ACC112 (cell line): ENCODE results near the gene F8.

Experiments
- H2AFZ ChIP-seq: fragments of 200-600 bp; sonication (generic); one replicate; pipeline ENCODE4 v1.6.0; 2017; ENCODE audit warnings: antibody characterized with exemption, low read length; ENCODE audit not compliant: unreplicated experiment
- H3K27ac ChIP-seq: fragments of 200-600 bp; sonication (generic); 2 replicates; pipeline ENCODE4 v1.5.1; 2014; ENCODE audit warnings: low read depth, mild to moderate bottlenecking, antibody characterized with exemption, low read length, moderate library complexity
- H3K27me3 ChIP-seq: fragments of 200-600 bp; sonication (generic); 2 replicates; pipeline ENCODE4 v1.6.1; 2014; ENCODE audit warnings: mild to moderate bottlenecking, antibody characterized with exemption, low read length, moderate library complexity, mixed read lengths; ENCODE audit not compliant: insufficient read depth
- H3K36me3 ChIP-seq: fragments of 200-600 bp; sonication (generic); 2 replicates; pipeline ENCODE4 v1.6.1; 2016; ENCODE audit warnings: mild to moderate bottlenecking, antibody characterized with exemption, low read length, moderate library complexity, mixed read lengths; ENCODE audit not compliant: insufficient read depth
- H3K4me1 ChIP-seq: fragments of 200-600 bp; sonication (generic); one replicate; pipeline ENCODE4 v1.6.1; 2016; ENCODE audit warnings: low read length, mixed read lengths; ENCODE audit not compliant: insufficient read depth, unreplicated experiment, control insufficient read depth
- H3K4me3 ChIP-seq: fragments of 200-600 bp; sonication (generic); 2 replicates; pipeline ENCODE4 v1.5.1; 2014; ENCODE audit warnings: mild to moderate bottlenecking, low read depth, low read length
- H3K79me2 ChIP-seq: fragments of 200-600 bp; sonication (generic); one replicate; pipeline ENCODE4 v1.6.0; 2016; ENCODE audit warnings: low read length; ENCODE audit not compliant: control insufficient read depth, unreplicated experiment, insufficient read depth

F8 gene

GRCh38 chrX:155056877-155057792 lies 34.6 kb upstream of the F8 start:
- H3K27ac ChIP-seq: no peak overlapping the region
- no peaks in the 10 kb centered on the region; the same call in 1 of the 2 replicates for H3K36me3 ChIP-seq
- H3K27me3 ChIP-seq: no peaks in the 10 kb centered on the region
- no peaks in the 10 kb centered on the region for H3K79me2 ChIP-seq
- H3K4me1 ChIP-seq: peaks cover 4% of the 10 kb centered on the region
- H3K4me3 ChIP-seq: 0 out of 2 replicates have a peak overlapping the region, but pooled peaks have one; percentile 55
- no peak overlapping the region for H2AFZ ChIP-seq

GRCh38 chrX:155056471-155056870 lies 33.9 kb upstream of the F8 start:
- Histone ChIP-seq H3K4me3 (no peak overlapping the region), H3K27me3 (no peaks in the 10 kb centered on the region), H2AFZ (no peak overlapping the region), H3K27ac (no peak overlapping the region), H3K4me1 (peaks cover 4% of the 10 kb centered on the region), H3K36me3 (no peaks in the 10 kb centered on the region; the same call in 1 of the 2 replicates), H3K79me2 (no peaks in the 10 kb centered on the region)

DNA sequence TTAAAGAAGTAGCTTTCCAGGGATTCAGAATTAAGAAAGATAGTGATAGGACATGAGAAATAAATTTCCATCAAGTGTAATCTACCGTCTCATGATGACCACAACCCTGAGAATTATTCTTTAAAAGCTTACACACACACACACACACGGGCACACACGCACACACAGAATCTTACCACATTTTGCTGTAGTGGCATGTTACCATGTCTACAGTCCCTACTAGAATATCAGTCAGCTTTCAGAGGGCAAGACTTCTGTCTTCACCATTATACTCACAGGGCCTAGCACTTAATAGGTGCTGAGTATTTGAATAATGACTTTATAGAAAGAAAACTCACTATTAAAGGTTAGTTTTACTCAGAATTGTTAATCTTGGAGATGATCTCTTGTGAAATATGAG lies 33.0 kb upstream of the F8 start:
- no peaks in the 10 kb centered on the region for H3K79me2 ChIP-seq
- no peaks in the 10 kb centered on the region; the same call in 1 of the 2 replicates for H3K36me3 ChIP-seq
- no peak overlapping the region for H2AFZ ChIP-seq
- H3K27me3 ChIP-seq: no peaks in the 10 kb centered on the region
- no peak overlapping the region for H3K4me3 ChIP-seq
- H3K27ac ChIP-seq: no peak overlapping the region
- peaks cover 4% of the 10 kb centered on the region for H3K4me1 ChIP-seq

- no peaks in the 10 kb centered on the region for H3K36me3 ChIP-seq
- H3K4me1 ChIP-seq: peaks cover 4% of the 10 kb centered on the region
- H3K4me3 ChIP-seq: no peak overlapping the region
- H3K27me3 ChIP-seq: no peaks in the 10 kb centered on the region
- no peak overlapping the region for H3K27ac ChIP-seq
- H3K79me2 ChIP-seq: no peaks in the 10 kb centered on the region
- no peak overlapping the region for H2AFZ ChIP-seq
Measured at GRCh38 chrX:155054255-155054654, 31.7 kb upstream of the F8 start.

GRCh38 chrX:155053656-155054055 lies 31.1 kb upstream of the F8 start:
- peaks cover 4% of the 10 kb centered on the region for H3K4me1 ChIP-seq
- H3K36me3 ChIP-seq: no peaks in the 10 kb centered on the region
- no peak overlapping the region for H2AFZ ChIP-seq
- no peaks in the 10 kb centered on the region for H3K27me3 ChIP-seq
- H3K27ac ChIP-seq: no peak overlapping the region
- no peak overlapping the region for H3K4me3 ChIP-seq
- no peaks in the 10 kb centered on the region for H3K79me2 ChIP-seq

GRCh38 chrX:155052738-155053498 lies 30.4 kb upstream of the F8 start:
- H2AFZ ChIP-seq: no peak overlapping the region
- H3K4me1 ChIP-seq: peaks cover 4% of the 10 kb centered on the region
- H3K27me3 ChIP-seq: no peaks in the 10 kb centered on the region
- no peaks in the 10 kb centered on the region for H3K79me2 ChIP-seq
- H3K36me3 ChIP-seq: no peaks in the 10 kb centered on the region
- H3K4me3 ChIP-seq: no peak overlapping the region
- H3K27ac ChIP-seq: no peak overlapping the region

DNA sequence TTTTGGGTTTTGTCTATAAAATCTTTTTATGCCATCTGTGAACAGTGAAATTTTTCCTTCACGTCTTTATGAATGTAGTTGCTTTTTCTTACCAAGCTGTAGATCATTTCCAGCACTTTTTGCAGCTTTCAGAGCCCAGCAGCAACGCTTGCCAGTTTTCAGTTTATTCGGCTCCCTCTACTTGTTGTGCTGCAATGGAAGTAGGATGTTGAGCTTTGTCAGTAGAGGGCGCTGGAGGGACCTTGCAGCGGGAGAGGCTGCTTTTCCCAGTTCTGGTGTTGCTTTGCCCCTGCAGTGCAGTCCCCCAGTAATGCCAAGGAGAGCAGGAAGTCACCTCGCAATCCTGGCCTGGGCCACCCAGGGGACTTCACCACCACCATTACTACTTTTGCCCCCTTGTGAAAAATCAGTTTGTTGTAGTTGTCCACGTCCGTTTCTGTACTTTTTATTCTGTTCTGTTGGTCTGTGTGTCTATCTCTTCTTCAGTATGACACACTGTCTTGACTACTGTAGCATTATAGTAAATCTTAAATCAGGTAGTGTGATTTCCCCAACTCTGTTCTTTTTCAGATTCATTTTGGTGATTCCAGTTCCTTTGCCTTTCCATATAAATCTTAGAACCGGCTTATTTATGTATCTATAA lies 26.6 kb upstream of the F8 start:
- no peaks in the 10 kb centered on the region for H3K36me3 ChIP-seq
- no peaks in the 10 kb centered on the region for H3K27me3 ChIP-seq
- H3K4me1 ChIP-seq: no peaks in the 10 kb centered on the region
- H2AFZ ChIP-seq: no peak overlapping the region
- no peak overlapping the region for H3K27ac ChIP-seq
- H3K79me2 ChIP-seq: no peaks in the 10 kb centered on the region
- no peak overlapping the region for H3K4me3 ChIP-seq

- no peak overlapping the region for H3K27ac ChIP-seq
- no peaks in the 10 kb centered on the region for H3K36me3 ChIP-seq
- H3K27me3 ChIP-seq: no peaks in the 10 kb centered on the region
- H3K79me2 ChIP-seq: no peaks in the 10 kb centered on the region
- H2AFZ ChIP-seq: no peak overlapping the region
- no peaks in the 10 kb centered on the region for H3K4me1 ChIP-seq
- no peak overlapping the region for H3K4me3 ChIP-seq
Measured at GRCh38 chrX:155046811-155047528, 24.4 kb upstream of the F8 start.

DNA sequence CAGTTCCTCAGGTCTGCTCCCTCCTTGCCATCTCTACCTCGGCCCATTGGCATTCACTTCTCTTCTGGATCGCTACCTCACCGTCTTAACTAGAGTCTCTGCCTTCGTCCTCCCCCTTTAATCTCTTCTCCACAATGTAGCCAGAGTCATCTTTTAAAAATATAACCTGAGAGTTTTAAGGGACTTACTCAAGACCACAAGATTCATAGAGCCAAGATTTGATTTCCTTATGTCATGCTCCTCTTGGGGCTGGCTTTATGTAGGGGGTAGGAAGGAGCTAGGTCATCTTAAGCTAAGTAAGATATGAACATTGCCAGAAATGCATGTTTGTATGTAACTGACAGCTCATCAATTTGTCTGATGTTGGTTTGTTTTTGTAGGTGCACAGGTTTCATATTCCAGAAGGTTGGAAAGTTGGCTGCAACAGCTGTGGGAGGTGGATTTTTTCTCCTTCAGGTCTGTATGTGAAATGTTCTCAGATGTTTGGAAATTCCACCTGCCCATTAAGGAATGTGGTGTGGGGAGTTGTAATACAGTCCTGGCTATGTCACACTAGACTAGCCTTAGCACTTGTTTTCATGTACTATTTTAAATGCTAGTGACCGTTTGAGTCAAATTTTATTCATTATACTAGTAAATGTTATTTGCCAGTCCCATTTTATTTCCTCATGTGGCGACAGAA lies 23.7 kb upstream of the F8 start:
- H3K27ac ChIP-seq: no peak overlapping the region
- H3K27me3 ChIP-seq: no peaks in the 10 kb centered on the region
- no peaks in the 10 kb centered on the region for H3K79me2 ChIP-seq
- no peak overlapping the region for H3K4me3 ChIP-seq
- H3K36me3 ChIP-seq: no peaks in the 10 kb centered on the region
- no peaks in the 10 kb centered on the region for H3K4me1 ChIP-seq
- H2AFZ ChIP-seq: no peak overlapping the region

DNA sequence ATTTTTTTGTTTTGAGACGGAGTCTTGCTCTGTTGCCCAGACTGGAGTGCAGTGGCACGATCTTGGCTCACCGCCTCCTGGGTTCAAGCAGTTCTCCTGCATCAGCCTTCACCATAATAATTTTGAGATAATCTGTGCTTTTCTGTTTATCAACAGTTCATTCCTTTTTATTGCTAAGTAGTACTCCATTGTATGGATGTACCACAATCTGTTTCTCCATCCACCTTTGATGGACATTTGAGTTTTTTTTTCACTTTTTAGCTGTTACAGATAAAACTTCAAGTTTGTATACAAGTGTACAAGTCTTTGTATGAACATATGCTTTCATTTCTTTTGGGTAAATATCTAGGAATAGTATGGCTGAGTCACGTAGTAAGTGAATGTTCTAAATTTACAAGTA lies 13.2 kb upstream of the F8 start:
- H3K79me2 ChIP-seq: peaks cover 4% of the 10 kb centered on the region
- no peak overlapping the region for H2AFZ ChIP-seq
- H3K27me3 ChIP-seq: no peaks in the 10 kb centered on the region
- no peaks in the 10 kb centered on the region for H3K4me1 ChIP-seq
- H3K4me3 ChIP-seq: no peak overlapping the region
- H3K36me3 ChIP-seq: peaks cover 9% of the 10 kb centered on the region
- H3K27ac ChIP-seq: no peak overlapping the region
